HG03378 (cell line): ENCODE measurements around the gene DHRS7B.
"Not testable (repeated sequence)": the region's sequence is repeated elsewhere in the genome, so short reads cannot be mapped to it uniquely, and the experiment has no call there.

ENCODE experiments used
- ATAC-seq: cut with Tn5 transposase; IDR thresholded peaks from one replicate; pipeline ENCODE4 v1.9.1; 2021; ENCODE audit warnings: mild to moderate bottlenecking, moderate library complexity; ENCODE audit not compliant: unreplicated experiment

The DHRS7B gene

GRCh38 chr17:21174713-21175112 lies 47.9 kb downstream of the DHRS7B start:
- no peak for ATAC-seq

DNA sequence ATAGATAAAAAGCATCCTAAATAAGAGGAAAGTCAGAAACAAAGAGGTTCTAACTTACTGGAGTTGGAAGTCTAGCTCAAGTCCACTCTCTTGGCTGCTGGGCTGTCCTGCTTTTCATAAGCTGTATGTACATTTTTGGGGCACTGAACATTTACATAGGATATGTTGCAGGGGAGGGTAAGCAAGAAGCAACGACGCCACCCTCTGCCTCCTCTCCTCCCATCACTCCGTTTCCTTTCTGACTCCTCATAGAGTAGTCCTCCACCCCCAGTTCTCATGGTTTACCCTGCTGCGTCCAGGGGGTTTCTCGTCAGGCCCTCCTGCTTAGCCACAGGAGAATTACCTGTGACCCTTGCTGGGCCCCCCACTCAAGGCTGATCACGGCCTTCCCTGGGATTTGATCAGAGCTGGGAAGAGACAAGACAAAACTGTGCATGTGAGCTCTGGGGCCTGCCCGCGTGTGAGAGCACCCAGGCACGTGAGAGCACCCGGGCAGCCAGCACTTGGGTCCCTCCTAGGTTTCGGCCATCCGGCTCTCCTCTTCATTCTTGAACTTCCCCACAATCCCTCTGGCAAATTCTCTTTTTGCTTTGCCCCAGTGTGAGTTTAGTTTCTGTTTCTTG lies 50.1 kb downstream of the DHRS7B start:
- no peak for ATAC-seq

- no peak for ATAC-seq
Observed at GRCh38 chr17:21177401-21177800, 50.6 kb downstream of the DHRS7B start.

- ATAC-seq = no peak
Observed at GRCh38 chr17:21177854-21178600, 51.3 kb downstream of the DHRS7B start.

GRCh38 chr17:21183468-21183867 lies 56.7 kb downstream of the DHRS7B start:
- ATAC-seq = no peak

- ATAC-seq = no peak
Observed at GRCh38 chr17:21184570-21184969, 57.8 kb downstream of the DHRS7B start.

GRCh38 chr17:21185061-21185460 lies 58.3 kb downstream of the DHRS7B start:
- ATAC-seq = no peak

DNA sequence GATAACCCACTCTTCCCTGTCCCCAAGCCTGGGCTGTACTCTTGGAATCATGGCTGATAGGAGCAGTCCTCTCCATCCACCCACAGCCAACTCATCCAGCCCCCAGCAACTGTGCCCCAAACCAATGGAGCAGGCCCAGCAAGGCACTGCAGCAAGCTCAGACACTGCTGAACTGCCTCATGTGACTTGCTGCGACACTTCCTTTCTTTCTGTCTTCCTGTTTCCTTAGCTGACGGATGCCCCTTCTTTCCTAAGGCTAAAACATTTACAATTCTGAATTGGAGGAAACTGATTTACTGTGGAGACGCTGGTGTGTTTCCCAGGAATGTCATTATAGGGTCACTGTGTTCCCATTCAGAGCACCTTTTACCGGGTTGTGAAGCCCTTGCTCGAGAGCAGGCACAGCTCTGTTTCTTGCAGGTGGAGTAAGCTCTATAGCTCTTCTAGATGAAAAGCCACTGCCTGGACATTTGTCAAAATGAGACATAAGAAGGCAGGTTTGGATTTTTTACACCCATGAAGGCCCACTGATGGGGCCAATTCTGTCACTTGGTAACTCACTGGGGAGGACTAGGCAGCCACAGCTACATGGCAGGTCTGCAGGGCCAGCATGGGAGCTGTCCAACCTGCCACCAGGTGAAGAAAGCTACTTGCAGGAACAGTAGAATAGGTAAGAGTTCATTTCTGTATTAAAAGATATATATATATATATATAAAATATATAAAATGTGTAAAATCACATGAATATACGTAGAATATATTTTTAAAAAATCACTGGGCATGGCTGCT lies 59.8 kb downstream of the DHRS7B start:
- ATAC-seq = no peak

DNA sequence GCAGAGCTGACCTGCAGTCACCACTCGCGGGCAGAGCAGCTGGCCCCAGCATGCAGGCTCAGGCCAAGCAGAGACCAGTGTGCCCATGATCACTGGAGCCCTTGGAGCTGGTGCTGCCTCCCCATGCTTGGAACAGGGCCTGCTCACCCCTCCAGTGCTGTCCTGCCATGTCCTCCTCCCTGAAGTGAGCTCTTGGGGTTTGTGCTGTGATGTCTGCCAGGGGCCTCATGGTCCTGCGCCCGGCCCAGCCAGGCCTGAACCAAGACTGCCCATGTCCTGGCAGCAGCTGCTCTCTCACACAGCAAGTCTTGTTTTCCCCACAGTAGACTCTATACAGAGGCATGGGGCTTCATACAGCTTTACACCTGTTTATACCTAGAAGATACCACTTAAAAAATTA lies 62.6 kb downstream of the DHRS7B start:
- no peak for ATAC-seq

DNA sequence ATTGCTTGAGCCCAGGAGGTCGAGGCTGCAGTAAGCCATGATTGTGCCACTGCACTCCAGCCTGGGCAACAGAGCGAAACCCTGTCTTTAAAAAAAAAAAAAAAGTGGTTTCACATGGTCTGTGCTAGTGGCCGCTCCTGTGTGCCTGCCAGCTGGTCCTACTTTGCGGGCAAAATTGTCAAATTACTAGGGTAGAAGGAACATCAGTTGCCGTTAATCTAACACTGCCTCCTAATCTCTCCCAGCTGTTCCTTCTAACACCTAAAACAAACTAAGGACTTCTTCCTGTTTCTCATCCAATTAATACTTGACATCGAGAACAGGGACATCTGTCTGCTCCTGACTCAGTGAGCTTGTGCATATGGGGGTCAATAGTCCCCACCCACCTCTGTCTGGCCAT lies 63.3 kb downstream of the DHRS7B start:
- ATAC-seq = no peak

- ATAC-seq = no peak
Observed at GRCh38 chr17:21191698-21192097, 64.9 kb downstream of the DHRS7B start.

- ATAC-seq = not testable (repeated sequence)
Observed at GRCh38 chr17:21192414-21192813, 65.7 kb downstream of the DHRS7B start.

GRCh38 chr17:21193031-21193430 lies 66.3 kb downstream of the DHRS7B start:
- no peak for ATAC-seq

DNA sequence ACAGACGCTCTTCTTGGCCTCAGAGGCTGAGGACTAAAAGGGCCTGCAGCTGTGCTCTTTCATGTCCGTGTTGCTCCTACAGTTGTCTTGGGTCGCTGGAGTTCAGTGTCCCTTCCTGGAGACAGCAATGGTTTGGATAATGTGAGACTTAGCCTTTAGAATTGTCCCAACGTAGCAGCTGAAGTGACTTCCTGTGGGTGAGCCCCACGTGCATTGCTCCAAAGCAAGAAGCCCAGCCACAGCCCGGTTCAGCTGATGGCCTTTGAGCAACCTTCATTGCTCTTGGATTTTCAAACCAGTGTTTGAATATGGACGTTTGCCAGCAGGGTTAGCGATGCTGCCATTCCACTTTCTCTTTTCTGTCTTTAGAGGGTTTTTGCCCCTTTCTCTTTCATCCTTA lies 67.5 kb downstream of the DHRS7B start:
- no peak for ATAC-seq

GRCh38 chr17:21194703-21195102 lies 67.9 kb downstream of the DHRS7B start:
- ATAC-seq = no peak

GRCh38 chr17:21196126-21196525 lies 69.4 kb downstream of the DHRS7B start:
- no peak for ATAC-seq

GRCh38 chr17:21198411-21198810 lies 71.6 kb downstream of the DHRS7B start:
- no peak for ATAC-seq

- no peak for ATAC-seq
Observed at GRCh38 chr17:21199311-21199710, 72.5 kb downstream of the DHRS7B start.

- no peak for ATAC-seq
Observed at GRCh38 chr17:21199856-21200255, 73.1 kb downstream of the DHRS7B start.

DNA sequence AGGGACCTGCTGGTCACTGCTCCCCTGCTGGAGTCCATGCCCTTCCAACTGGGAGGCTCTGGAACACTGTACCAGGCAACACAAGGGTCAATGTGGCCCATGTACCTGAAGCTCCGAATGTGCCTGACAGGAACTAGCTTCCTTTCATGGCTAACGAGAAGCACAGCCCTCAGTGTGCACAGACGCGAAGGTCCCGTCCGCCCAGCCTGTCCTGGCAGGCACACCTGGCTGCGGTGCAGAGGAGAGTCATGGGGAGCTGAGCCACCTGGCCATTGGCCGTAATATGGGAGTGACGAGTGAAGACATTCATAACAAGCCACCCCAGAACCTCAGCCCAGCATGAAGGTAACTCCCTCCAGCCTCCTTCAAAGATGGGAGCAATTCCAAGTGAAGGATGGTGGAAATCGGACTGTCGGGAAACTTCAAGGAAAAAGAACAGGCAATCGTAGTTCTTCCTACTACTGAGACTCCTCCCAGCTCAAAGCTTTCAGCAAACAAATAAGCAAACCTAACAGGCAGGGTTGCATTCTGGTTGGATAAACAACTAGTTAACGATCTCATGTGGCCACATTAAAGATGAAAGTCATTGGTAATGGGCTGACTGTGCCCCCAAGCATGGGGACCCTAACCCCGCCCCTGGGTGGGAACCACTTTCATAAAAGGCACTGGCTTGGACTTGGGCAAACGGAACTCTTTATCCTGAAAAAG lies 74.0 kb downstream of the DHRS7B start:
- ATAC-seq = no peak

GRCh38 chr17:21201298-21201595 lies 74.5 kb downstream of the DHRS7B start:
- ATAC-seq = no peak
